ENCODE measurements around the gene C1QL2. TPM values are rescaled to one million over a fixed set of nuclear protein-coding genes. Genes with fewer than 3 reads are reported as not detected.

Gene C1QL2
- total RNA-seq, 1 donor from 2014 or later: not detected

- no peak for DNase-seq (ENCODE audit: extremely low spot score, unreplicated experiment)
- Mint-ChIP-seq H3K36me3 (ENCODE audit: unreplicated experiment) (no peaks in the 10 kb centered on the region), H3K4me3 (ENCODE audit: unreplicated experiment) (no peak overlapping the region), H3K27ac (ENCODE audit: unreplicated experiment) (no peak overlapping the region), H3K4me1 (ENCODE audit: unreplicated experiment) (no peaks in the 10 kb centered on the region), H3K9me3 (ENCODE audit: unreplicated experiment) (no peaks in the 10 kb centered on the region), H3K27me3 (ENCODE audit: unreplicated experiment) (peaks cover 16% of the 10 kb centered on the region)
- no peak for TF ChIP-seq CTCF (IDR thresholded peaks at IDR 0.05)
These were observed 32.0 kb upstream of the C1QL2 start for GRCh38 chr2:119190321-119191111.

GRCh38 chr2:119184512-119184911 is 26.0 kb upstream of the C1QL2 start:
- Mint-ChIP-seq H3K36me3 (ENCODE audit: unreplicated experiment) (no peaks in the 10 kb centered on the region), H3K27ac (ENCODE audit: unreplicated experiment) (no peak overlapping the region), H3K27me3 (ENCODE audit: unreplicated experiment) (peaks cover 7% of the 10 kb centered on the region), H3K9me3 (ENCODE audit: unreplicated experiment) (no peaks in the 10 kb centered on the region), H3K4me3 (ENCODE audit: unreplicated experiment) (no peak overlapping the region), H3K4me1 (ENCODE audit: unreplicated experiment) (peaks cover 6% of the 10 kb centered on the region)
- TF ChIP-seq CTCF (IDR thresholded peaks at IDR 0.05): no peak
- DNase-seq (ENCODE audit: extremely low spot score, unreplicated experiment): no peak

- H3K4me3 Mint-ChIP-seq (ENCODE audit: unreplicated experiment): no peak overlapping the region
- peaks cover 11% of the 10 kb centered on the region for H3K4me1 Mint-ChIP-seq (ENCODE audit: unreplicated experiment)
- no peaks in the 10 kb centered on the region for H3K9me3 Mint-ChIP-seq (ENCODE audit: unreplicated experiment)
- no peak overlapping the region for H3K27ac Mint-ChIP-seq (ENCODE audit: unreplicated experiment)
- TF ChIP-seq CTCF (IDR thresholded peaks at IDR 0.05): no peak
- DNase-seq (ENCODE audit: extremely low spot score, unreplicated experiment): no peak
- H3K36me3 Mint-ChIP-seq (ENCODE audit: unreplicated experiment): no peaks in the 10 kb centered on the region
- peaks cover 4% of the 10 kb centered on the region for H3K27me3 Mint-ChIP-seq (ENCODE audit: unreplicated experiment)
These were observed 23.4 kb upstream of the C1QL2 start for GRCh38 chr2:119181791-119182445.

GRCh38 chr2:119181391-119181790 is 22.8 kb upstream of the C1QL2 start:
- Mint-ChIP-seq H3K27ac (ENCODE audit: unreplicated experiment) (no peak overlapping the region), H3K27me3 (ENCODE audit: unreplicated experiment) (peaks cover 2% of the 10 kb centered on the region), H3K36me3 (ENCODE audit: unreplicated experiment) (no peaks in the 10 kb centered on the region), H3K9me3 (ENCODE audit: unreplicated experiment) (no peaks in the 10 kb centered on the region), H3K4me1 (ENCODE audit: unreplicated experiment) (peaks cover 11% of the 10 kb centered on the region), H3K4me3 (ENCODE audit: unreplicated experiment) (no peak overlapping the region)
- TF ChIP-seq CTCF (IDR thresholded peaks at IDR 0.05): no peak
- DNase-seq (ENCODE audit: extremely low spot score, unreplicated experiment): no peak

GRCh38 chr2:119180892-119181291 is 22.3 kb upstream of the C1QL2 start:
- no peaks in the 10 kb centered on the region for H3K9me3 Mint-ChIP-seq (ENCODE audit: unreplicated experiment)
- peaks cover 11% of the 10 kb centered on the region for H3K4me1 Mint-ChIP-seq (ENCODE audit: unreplicated experiment)
- H3K36me3 Mint-ChIP-seq (ENCODE audit: unreplicated experiment): no peaks in the 10 kb centered on the region
- no peak overlapping the region for H3K27ac Mint-ChIP-seq (ENCODE audit: unreplicated experiment)
- TF ChIP-seq CTCF (IDR thresholded peaks at IDR 0.05): no peak
- no peaks in the 10 kb centered on the region for H3K27me3 Mint-ChIP-seq (ENCODE audit: unreplicated experiment)
- DNase-seq (ENCODE audit: extremely low spot score, unreplicated experiment): no peak
- no peak overlapping the region for H3K4me3 Mint-ChIP-seq (ENCODE audit: unreplicated experiment)

Data from osteocyte (in vitro differentiated cells).